Measurements from ENCODE around the gene SPTBN4.

The SPTBN4 gene

DNA sequence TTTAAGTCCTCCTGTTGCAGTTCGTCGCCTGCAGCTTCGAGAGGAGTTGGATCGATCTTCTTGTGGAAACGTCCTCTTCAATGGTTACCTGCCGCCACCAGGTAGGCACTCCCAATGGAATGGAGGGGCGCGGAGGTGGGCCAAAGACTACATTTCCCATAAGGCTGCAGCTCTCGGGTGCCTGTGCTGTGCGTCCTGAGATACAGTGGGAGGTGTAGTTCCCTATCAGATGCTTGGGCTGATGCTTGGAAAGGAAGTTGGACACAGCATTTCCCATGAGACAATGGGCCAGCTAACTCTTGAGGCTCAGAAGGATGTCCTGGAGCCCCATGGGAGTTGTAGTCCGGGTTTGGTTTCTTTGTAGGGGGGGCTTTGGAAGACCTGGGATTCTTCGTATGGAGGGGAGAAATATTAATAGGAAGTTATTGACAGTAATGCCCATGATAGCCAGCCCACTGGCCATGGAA, 111.7 kb downstream of the SPTBN4 start:
- no peak overlapping the region for H3K27ac ChIP-seq (replicated peaks)
- no peak overlapping the region for H3K4me3 ChIP-seq (replicated peaks; ENCODE audit: insufficient read depth, low read length)
- no peaks in the 10 kb centered on the region for H3K27me3 ChIP-seq (ENCODE audit: insufficient read depth, poor library complexity, severe bottlenecking)
- TF ChIP-seq, protein P1, sequence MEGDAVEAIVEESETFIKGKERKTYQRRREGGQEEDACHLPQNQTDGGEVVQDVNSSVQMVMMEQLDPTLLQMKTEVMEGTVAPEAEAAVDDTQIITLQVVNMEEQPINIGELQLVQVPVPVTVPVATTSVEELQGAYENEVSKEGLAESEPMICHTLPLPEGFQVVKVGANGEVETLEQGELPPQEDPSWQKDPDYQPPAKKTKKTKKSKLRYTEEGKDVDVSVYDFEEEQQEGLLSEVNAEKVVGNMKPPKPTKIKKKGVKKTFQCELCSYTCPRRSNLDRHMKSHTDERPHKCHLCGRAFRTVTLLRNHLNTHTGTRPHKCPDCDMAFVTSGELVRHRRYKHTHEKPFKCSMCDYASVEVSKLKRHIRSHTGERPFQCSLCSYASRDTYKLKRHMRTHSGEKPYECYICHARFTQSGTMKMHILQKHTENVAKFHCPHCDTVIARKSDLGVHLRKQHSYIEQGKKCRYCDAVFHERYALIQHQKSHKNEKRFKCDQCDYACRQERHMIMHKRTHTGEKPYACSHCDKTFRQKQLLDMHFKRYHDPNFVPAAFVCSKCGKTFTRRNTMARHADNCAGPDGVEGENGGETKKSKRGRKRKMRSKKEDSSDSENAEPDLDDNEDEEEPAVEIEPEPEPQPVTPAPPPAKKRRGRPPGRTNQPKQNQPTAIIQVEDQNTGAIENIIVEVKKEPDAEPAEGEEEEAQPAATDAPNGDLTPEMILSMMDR (IDR thresholded peaks at IDR 0.05; ENCODE audit: insufficient read depth, low read length): no peak
- peak; percentile 22; the same call in 1 of the 2 replicates for TF ChIP-seq SPI1 (IDR thresholded peaks at IDR 0.05; ENCODE audit: borderline replicate concordance, low read depth)
- DNase-seq (ENCODE audit: low read depth in 1 of 2, low spot score in 1 of 2): peak; percentile 74 to 76

DNA sequence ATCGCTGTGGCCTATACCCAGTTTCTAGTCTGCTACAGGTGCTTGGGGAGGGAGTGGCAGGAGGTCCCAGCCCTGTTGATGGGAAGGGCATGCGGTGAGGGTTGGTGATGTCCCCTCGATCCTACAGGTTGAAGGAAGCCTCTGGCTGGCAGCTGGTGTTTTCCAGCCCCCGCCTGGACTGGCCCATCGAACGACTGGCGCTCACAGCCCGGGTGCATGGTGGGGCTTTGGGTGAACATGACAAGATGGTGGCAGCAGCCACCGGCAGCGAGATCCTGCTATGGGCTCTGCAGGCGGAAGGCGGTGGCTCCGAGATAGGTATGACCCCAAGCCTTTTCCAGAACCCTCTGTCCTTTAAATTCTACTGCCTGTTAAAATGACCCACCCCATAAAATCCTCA, 113.8 kb downstream of the SPTBN4 start:
- no peak overlapping the region for H3K4me3 ChIP-seq (replicated peaks; ENCODE audit: insufficient read depth, low read length)
- H3K27ac ChIP-seq (replicated peaks): peak overlapping the region; percentile 58
- no peak for DNase-seq (ENCODE audit: low read depth in 1 of 2, low spot score in 1 of 2)
- TF ChIP-seq, protein P1 (IDR thresholded peaks at IDR 0.05; ENCODE audit: insufficient read depth, low read length): no peak
- TF ChIP-seq SPI1 (IDR thresholded peaks at IDR 0.05; ENCODE audit: borderline replicate concordance, low read depth) (no peak), POLR2AphosphoS5 (IDR thresholded peaks at IDR 0.05; ENCODE audit: low read depth) (no peak), GABPA (IDR thresholded peaks at IDR 0.05; ENCODE audit: low read depth) (no peak)
- TF ChIP-seq, protein P2, sequence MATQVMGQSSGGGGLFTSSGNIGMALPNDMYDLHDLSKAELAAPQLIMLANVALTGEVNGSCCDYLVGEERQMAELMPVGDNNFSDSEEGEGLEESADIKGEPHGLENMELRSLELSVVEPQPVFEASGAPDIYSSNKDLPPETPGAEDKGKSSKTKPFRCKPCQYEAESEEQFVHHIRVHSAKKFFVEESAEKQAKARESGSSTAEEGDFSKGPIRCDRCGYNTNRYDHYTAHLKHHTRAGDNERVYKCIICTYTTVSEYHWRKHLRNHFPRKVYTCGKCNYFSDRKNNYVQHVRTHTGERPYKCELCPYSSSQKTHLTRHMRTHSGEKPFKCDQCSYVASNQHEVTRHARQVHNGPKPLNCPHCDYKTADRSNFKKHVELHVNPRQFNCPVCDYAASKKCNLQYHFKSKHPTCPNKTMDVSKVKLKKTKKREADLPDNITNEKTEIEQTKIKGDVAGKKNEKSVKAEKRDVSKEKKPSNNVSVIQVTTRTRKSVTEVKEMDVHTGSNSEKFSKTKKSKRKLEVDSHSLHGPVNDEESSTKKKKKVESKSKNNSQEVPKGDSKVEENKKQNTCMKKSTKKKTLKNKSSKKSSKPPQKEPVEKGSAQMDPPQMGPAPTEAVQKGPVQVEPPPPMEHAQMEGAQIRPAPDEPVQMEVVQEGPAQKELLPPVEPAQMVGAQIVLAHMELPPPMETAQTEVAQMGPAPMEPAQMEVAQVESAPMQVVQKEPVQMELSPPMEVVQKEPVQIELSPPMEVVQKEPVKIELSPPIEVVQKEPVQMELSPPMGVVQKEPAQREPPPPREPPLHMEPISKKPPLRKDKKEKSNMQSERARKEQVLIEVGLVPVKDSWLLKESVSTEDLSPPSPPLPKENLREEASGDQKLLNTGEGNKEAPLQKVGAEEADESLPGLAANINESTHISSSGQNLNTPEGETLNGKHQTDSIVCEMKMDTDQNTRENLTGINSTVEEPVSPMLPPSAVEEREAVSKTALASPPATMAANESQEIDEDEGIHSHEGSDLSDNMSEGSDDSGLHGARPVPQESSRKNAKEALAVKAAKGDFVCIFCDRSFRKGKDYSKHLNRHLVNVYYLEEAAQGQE (IDR thresholded peaks at IDR 0.05; ENCODE audit: insufficient replicate concordance, low read depth): no peak
- H3K27me3 ChIP-seq (ENCODE audit: insufficient read depth, poor library complexity, severe bottlenecking): no peaks in the 10 kb centered on the region

DNA sequence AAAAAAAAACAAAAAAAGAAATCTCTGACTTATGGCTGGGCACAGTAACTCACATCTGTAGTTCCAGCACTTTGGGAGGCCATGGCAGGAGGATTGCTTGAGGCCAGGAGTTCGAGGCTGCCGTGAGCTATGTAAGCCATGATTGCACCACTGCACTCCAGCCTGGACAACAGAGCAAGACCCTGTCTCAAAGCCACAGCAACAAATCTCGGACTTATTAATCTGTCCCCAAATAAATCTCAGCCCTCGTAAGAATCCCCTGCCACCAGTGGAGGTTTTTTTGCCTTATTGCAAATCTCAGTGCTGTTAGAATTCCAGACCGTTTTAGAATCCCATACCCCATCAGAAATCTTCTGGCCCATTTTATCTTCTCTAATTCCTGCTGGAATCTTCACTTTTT, 114.7 kb downstream of the SPTBN4 start:
- H3K27ac ChIP-seq (replicated peaks): no peak overlapping the region
- no peak for TF ChIP-seq POLR2AphosphoS5 (IDR thresholded peaks at IDR 0.05; ENCODE audit: low read depth)
- TF ChIP-seq, protein P2 (IDR thresholded peaks at IDR 0.05; ENCODE audit: insufficient replicate concordance, low read depth): no peak
- TF ChIP-seq SPI1 (IDR thresholded peaks at IDR 0.05; ENCODE audit: borderline replicate concordance, low read depth): no peak
- no peak for TF ChIP-seq GABPA (IDR thresholded peaks at IDR 0.05; ENCODE audit: low read depth)
- TF ChIP-seq, protein P1 (IDR thresholded peaks at IDR 0.05; ENCODE audit: insufficient read depth, low read length): no peak
- DNase-seq (ENCODE audit: low read depth in 1 of 2, low spot score in 1 of 2): no peak
- H3K27me3 ChIP-seq (ENCODE audit: insufficient read depth, poor library complexity, severe bottlenecking): no peaks in the 10 kb centered on the region
- H3K4me3 ChIP-seq (replicated peaks; ENCODE audit: insufficient read depth, low read length): no peak overlapping the region

DNA sequence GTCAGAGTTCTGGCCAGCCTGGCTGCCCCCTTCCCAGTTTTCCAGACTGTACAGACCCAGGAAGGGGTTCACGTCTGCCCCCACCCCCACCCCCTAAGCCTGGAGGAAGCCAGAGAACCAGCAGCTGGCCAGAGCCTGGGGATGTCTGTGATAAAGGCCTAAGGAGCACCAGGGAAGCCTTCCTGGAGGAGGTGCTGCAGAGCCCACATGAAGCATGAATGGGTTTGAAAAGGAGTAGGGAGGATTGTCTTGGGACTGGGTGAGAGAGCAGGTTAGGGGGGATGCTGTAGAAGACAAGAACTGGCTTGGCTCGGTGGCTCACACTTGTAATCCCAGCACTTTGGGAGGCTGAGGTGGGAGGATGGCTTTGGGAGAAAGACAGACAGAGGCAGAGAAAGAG, 115.7 kb downstream of the SPTBN4 start:
- no peak overlapping the region for H3K4me3 ChIP-seq (replicated peaks; ENCODE audit: insufficient read depth, low read length)
- H3K27me3 ChIP-seq (ENCODE audit: insufficient read depth, poor library complexity, severe bottlenecking): no peaks in the 10 kb centered on the region
- DNase-seq (ENCODE audit: low read depth in 1 of 2, low spot score in 1 of 2): no peak
- no peak overlapping the region for H3K27ac ChIP-seq (replicated peaks)
- TF ChIP-seq GABPA (IDR thresholded peaks at IDR 0.05; ENCODE audit: low read depth): no peak
- TF ChIP-seq, protein P2 (IDR thresholded peaks at IDR 0.05; ENCODE audit: insufficient replicate concordance, low read depth): no peak
- no peak for TF ChIP-seq SPI1 (IDR thresholded peaks at IDR 0.05; ENCODE audit: borderline replicate concordance, low read depth)
- TF ChIP-seq, protein P1 (IDR thresholded peaks at IDR 0.05; ENCODE audit: insufficient read depth, low read length): no peak
- TF ChIP-seq POLR2AphosphoS5 (IDR thresholded peaks at IDR 0.05; ENCODE audit: low read depth): no peak
